ENCODE measurements around the gene TNFRSF12A. TPM values are rescaled to one million over a fixed set of nuclear protein-coding genes. Genes with fewer than 3 reads are reported as not detected.

Gene TNFRSF12A
- total and polyA plus RNA-seq, 2 of the 4 experiments (the other 2 are of a cell fraction) = 103 to 304 TPM

DNA sequence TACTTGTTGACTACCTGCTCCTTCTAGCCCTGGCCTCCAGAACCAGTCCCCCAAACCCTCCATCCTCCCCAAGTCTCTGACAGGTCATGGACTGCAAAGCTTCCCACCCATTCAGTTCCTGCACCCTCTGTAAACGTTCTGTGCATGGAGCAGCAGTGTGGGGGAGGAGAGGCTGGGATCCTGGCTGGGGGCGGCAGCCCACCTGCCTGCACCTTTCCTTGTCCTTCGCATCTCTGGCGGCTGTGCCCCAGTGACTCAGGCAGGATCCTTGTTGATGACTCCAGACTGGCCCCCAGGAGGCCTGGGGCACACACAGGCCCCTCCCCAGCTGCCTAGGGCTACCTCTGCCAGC is 38.3 kb upstream of the TNFRSF12A start:
- intact Hi-C loops (cut with micrococcal nuclease) (no loop called here), dilution Hi-C loops (cut with HindIII; ENCODE audit: low sequenced_read_pairs, unreplicated experiment) (no loop called here), in situ Hi-C loops (cut with MboI; ENCODE audit: low sequenced_read_pairs) (no loop called here)
- Histone ChIP-seq H3K9me3 (ENCODE audit: control insufficient read depth, insufficient read depth, low read length) (no peaks in the 10 kb centered on the region), H3K9me1 (ENCODE audit: insufficient read depth, low read length) (0 out of 2 replicates have a peak, but pooled peaks cover 4% of the 10 kb centered on the region), H3K36me3 (ENCODE audit: control insufficient read depth, insufficient read depth, low read length) (no peaks in the 10 kb centered on the region), H3K27me3 (ENCODE audit: control insufficient read depth, insufficient read depth, low read length) (no peaks in the 10 kb centered on the region; the same call in 1 of the 2 replicates), H3K9ac (ENCODE audit: low read depth, low read length) (no peak overlapping the region), H3K79me1 (ENCODE audit: low read depth in 1 of 2, low read length in 2 of 2) (peaks cover 14 to 22% of the 10 kb centered on the region in 2 experiments), H2BK5ac (ENCODE audit: low read depth, low read length, poor library complexity, severe bottlenecking) (no peak overlapping the region), H2BK20ac (ENCODE audit: low read depth, low read length) (no peak overlapping the region), H4K5ac (ENCODE audit: low read depth, low read length) (no peak overlapping the region), H3K4me3 (ENCODE audit: insufficient read depth, low read depth, low read length) (no peak overlapping the region), H4K20me1 (ENCODE audit: insufficient read depth, low read length) (no peaks in the 10 kb centered on the region), H3K4me1 (ENCODE audit: control insufficient read depth, insufficient read depth, low read length) (peaks cover 6% of the 10 kb centered on the region), H2AK9ac (replicated peaks; ENCODE audit: low read depth, low read length, poor library complexity) (peak overlapping the region; percentile 85), H4K8ac (ENCODE audit: low read depth in 2 of 2, low read length in 2 of 2) (peak overlapping the region in 1 of 2 experiments; percentile 99; a peak in 1 of 4 replicates), H3K18ac (ENCODE audit: low read depth, low read length) (no peak overlapping the region), H3K4ac (ENCODE audit: low read depth, low read length) (no peak overlapping the region), H2BK15ac (ENCODE audit: low read depth, low read length) (no peak overlapping the region), H3K4me2 (ENCODE audit: low read depth, low read length) (no peak overlapping the region), H3K27ac (ENCODE audit: insufficient read depth, low read length) (no peak overlapping the region), H2AFZ (replicated peaks; ENCODE audit: low read length, poor library complexity) (peak overlapping the region; percentile 41), H4K91ac (ENCODE audit: insufficient read depth, low read depth, low read length) (no peak overlapping the region), H3K14ac (replicated peaks; ENCODE audit: low read depth, low read length) (no peak overlapping the region), H3K56ac (ENCODE audit: extremely low read depth, insufficient read depth, low read length) (no peak overlapping the region), H2AK5ac (ENCODE audit: low read depth, low read length) (peak overlapping the region; percentile 74; the same call in 1 of the 2 replicates), H2BK120ac (ENCODE audit: low read depth, low read length) (no peak overlapping the region), H3K23ac (ENCODE audit: low read depth, low read length) (peak overlapping the region; percentile 15; the same call in 1 of the 2 replicates)
- ChIA-PET CTCF (no interaction called here), POLR2A (ENCODE audit: unreplicated experiment) (interaction anchor here (0.6 kb wide), 1 partner anchor 87 kb away, joined by 5 read pairs; no protein-coding TSS in a partner anchor)
- no TSS peak for BruUV-seq (replicated peaks)
- ATAC-seq (ENCODE audit: low read depth) (no peak), DNase-seq (no peak)
- TF ChIP-seq, protein P1, sequence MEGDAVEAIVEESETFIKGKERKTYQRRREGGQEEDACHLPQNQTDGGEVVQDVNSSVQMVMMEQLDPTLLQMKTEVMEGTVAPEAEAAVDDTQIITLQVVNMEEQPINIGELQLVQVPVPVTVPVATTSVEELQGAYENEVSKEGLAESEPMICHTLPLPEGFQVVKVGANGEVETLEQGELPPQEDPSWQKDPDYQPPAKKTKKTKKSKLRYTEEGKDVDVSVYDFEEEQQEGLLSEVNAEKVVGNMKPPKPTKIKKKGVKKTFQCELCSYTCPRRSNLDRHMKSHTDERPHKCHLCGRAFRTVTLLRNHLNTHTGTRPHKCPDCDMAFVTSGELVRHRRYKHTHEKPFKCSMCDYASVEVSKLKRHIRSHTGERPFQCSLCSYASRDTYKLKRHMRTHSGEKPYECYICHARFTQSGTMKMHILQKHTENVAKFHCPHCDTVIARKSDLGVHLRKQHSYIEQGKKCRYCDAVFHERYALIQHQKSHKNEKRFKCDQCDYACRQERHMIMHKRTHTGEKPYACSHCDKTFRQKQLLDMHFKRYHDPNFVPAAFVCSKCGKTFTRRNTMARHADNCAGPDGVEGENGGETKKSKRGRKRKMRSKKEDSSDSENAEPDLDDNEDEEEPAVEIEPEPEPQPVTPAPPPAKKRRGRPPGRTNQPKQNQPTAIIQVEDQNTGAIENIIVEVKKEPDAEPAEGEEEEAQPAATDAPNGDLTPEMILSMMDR (conservative IDR thresholded peaks at IDR 0.05; ENCODE audit: low read depth, low read length) = no peak
- TF ChIP-seq, protein P2, sequence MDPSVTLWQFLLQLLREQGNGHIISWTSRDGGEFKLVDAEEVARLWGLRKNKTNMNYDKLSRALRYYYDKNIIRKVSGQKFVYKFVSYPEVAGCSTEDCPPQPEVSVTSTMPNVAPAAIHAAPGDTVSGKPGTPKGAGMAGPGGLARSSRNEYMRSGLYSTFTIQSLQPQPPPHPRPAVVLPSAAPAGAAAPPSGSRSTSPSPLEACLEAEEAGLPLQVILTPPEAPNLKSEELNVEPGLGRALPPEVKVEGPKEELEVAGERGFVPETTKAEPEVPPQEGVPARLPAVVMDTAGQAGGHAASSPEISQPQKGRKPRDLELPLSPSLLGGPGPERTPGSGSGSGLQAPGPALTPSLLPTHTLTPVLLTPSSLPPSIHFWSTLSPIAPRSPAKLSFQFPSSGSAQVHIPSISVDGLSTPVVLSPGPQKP (IDR thresholded peaks at IDR 0.05; ENCODE audit: borderline replicate concordance, low read depth, low read length) = no peak
- 80% methylated on average over 2 of the region's 4 CpGs; no CpG with 5 or more reads in 1 of the 2 experiments for WGBS, 2 experiments (ENCODE audit: extremely low coverage in 2 of 2, insufficient read length in 1 of 2)

Data from IMR-90 (cell line).